ENCODE results near the gene ECE1.
"Not testable (repeated sequence)": the region's sequence is repeated elsewhere in the genome, so short reads cannot be mapped to it uniquely, and the experiment has no call there.

Gene ECE1

DNA sequence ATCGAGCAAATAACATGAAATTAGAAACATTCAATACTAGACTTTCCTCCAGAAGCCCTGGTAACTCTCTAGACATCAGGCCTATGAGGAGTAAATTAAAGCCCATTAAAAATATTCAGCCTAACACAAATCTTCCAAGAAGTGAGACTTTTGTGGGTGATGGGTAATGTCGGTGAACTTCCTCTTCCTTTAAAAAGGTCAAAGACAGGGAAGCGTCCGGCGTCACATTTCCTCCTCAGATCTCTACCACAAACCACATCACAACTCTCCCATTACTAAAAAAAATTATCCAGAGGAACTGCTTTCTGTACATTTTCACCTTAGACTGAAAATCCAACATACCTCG is 115.0 kb downstream of the ECE1 start:
- DNase-seq: no peak

DNA sequence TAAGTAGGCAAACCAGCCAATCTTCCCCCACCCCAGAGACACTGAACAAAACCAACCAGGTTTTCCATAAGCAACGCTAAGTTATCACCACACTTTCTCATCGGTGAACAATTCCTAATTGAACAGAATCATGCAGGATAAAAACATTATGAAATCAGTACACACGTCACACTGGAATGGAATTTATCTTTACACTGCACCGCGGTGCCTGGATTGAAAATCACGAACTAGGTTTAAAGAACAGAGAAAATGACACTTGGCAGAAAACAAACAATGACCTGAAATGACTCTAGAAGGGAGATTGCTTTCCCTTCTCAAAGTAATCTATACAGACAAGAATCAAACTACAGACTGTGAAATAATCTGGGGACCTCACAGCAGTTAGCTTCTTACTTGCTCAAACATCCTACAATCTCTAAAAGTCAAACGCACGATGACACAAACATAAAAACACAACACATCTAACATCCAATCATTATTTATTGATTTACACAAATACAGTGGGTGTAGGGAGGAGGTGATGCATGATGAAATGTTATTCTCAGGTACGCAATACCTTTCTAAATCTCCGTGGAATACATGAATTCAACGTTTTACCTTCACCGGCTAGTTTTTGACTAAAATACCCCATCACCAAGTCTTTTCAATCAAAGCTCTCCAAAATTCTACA is 115.5 kb downstream of the ECE1 start:
- DNase-seq: peak; percentile 5

DNA sequence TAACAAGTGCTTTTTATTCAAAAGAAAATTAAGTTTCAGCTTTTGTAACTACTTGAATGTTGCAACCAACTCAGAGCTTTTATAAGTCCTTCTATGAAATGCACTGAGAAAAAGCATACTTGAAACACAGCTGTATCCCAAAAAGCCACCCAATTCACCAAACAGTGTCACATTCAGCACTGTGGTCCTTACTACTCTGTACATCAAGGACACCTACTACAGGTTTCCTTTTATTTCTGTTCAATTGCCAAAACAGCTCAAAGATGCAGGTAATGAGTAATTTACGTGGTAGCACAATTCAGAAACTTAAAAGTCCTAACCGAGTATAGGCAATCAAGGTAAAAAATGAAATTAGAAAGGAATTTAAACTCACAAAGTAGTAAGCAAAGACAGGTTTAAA is 116.0 kb downstream of the ECE1 start:
- DNase-seq: no peak

DNA sequence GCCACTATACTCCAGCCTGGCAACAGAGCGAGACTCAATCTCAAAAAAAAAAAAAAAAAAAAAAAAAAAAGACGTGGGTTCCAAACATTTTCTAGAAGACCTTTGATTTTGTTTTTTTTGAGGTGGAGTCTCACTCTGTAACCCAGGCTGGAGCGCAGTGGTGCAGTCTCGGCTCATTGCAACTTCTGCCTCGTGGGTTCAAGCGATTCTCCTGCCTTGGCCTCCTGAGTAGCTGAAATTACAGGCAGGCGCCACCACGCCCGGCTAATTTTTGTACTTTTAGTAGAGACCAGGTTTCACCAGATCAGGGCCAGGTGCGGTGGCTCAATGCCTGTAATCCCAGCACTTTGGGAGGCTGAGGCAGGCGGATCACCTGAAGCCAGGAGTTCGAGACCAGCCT is 117.2 kb downstream of the ECE1 start:
- DNase-seq: not testable (repeated sequence)

DNA sequence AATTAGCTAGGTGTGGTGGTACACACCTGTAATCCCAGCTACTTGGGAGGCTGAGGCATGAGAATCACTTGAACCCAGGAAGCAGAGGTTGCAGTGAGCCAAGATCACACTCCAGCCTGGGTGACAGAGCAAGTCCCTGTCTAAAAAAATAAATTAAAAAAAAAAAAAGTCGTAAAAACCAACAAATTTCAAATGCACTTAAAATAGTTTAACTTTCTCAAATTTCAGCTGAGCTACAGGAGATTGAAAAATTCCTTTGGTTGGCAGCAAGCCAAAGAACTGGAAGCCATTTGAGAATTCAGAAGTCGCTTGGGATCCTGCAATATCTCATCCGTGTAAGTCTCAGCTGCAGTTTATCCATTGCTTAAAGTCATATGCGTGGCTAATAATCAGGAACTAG is 119.4 kb downstream of the ECE1 start:
- peak; percentile 23 for DNase-seq

DNA sequence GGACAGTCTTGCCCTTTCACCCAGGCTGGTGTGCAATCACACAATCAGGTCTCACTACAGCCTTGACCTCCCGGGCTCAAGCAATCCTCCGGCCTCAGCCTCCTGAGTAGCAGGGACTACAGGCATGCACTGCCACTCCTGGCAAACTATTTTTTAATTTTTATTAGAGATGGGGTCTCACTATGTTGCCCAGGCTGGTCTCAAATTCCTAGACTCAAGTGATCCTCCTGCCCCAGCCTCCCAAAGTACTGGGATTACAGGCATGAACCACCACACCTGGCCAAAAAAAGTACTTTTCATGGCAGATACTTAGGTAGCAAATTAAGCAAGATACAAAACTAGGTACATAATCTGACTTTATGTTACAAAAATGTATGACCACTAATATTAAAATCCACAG is 121.8 kb downstream of the ECE1 start:
- DNase-seq: no peak

Data from NCI-H1105 treated with DMSO at 0.1 percent for 48 hours (cell line).